ENCODE results near the gene TRIM40. TPM values are rescaled to one million over a fixed set of nuclear protein-coding genes. Genes with fewer than 3 reads are reported as not detected.

The TRIM40 gene
- total RNA-seq, 1 experiment from 2014 or later: not detected

DNA sequence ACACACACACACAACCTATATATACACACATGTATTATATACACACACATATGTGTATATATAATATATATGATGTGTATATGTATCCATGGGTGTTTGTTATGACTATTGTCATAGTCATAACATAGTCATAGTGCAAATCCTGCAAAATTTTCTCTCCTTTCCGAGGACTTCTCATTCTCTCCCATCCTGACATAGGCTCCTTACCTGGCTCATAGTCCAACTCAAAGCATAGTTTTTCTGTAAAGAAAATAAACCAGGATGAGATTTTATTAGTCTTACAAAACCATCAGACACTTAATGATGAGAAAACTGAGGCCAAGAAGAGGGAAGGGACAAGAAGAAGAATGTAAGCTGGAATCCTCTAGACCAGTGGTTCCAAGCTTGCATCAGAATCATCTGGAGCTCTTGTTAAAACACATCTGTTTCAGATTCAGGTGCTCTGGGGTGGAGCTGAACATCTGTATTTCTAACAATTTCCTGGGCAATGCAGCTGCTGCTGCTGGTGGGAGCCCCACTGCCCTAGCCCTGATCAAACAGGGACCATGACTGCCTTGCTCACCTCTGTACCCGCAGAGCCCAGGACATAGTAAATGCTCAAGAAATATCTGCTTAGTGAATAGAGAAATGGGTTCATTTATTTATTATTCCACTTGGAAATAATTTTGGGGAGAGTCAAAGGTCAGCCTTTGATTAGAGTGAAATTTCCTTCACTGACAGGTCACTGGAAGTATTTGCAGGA is 19.8 kb downstream of the TRIM40 start:
- H3K27ac Mint-ChIP-seq (ENCODE audit: unreplicated experiment): no peak overlapping the region
- POLR2A ChIA-PET: no interaction called here

DNA sequence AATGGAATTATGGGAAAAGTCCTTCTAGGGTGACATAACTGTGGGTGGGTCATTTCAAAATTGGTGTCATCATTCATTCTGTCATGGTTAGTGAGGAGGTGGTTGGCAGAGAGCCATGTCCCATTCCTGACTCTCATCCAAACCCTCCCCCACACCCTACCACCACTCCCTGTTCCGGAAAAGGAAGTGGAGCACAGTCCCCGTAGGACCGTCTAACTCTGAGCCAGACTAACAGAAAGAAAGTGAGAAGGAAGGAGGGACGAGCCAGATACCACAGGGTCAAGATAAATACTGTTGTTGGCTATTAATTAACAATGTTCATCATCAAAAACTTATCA is 20.3 kb downstream of the TRIM40 start:
- H3K4me3 Mint-ChIP-seq (ENCODE audit: unreplicated experiment): no peak overlapping the region
- H3K9me3 Mint-ChIP-seq (ENCODE audit: unreplicated experiment): no peaks in the 10 kb centered on the region
- TF ChIP-seq, protein P1, sequence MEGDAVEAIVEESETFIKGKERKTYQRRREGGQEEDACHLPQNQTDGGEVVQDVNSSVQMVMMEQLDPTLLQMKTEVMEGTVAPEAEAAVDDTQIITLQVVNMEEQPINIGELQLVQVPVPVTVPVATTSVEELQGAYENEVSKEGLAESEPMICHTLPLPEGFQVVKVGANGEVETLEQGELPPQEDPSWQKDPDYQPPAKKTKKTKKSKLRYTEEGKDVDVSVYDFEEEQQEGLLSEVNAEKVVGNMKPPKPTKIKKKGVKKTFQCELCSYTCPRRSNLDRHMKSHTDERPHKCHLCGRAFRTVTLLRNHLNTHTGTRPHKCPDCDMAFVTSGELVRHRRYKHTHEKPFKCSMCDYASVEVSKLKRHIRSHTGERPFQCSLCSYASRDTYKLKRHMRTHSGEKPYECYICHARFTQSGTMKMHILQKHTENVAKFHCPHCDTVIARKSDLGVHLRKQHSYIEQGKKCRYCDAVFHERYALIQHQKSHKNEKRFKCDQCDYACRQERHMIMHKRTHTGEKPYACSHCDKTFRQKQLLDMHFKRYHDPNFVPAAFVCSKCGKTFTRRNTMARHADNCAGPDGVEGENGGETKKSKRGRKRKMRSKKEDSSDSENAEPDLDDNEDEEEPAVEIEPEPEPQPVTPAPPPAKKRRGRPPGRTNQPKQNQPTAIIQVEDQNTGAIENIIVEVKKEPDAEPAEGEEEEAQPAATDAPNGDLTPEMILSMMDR (IDR thresholded peaks at IDR 0.05; ENCODE audit: insufficient read depth in 1 of 2, low read depth in 1 of 2, low read length in 1 of 2, severe bottlenecking in 1 of 2, unreplicated experiment in 1 of 2): no peak
- no peaks in the 10 kb centered on the region for H3K4me1 Mint-ChIP-seq (ENCODE audit: low read depth, unreplicated experiment)
- no TSS peak for BruUV-seq (replicated peaks)
- no peaks in the 10 kb centered on the region for H3K36me3 Mint-ChIP-seq (ENCODE audit: insufficient read depth, unreplicated experiment)
- H3K27ac Mint-ChIP-seq (ENCODE audit: unreplicated experiment): no peak overlapping the region
- Histone ChIP-seq H3K27me3 (replicated peaks; ENCODE audit: control insufficient read depth, insufficient read depth, low read length) (no peaks in the 10 kb centered on the region), H3K36me3 (ENCODE audit: control insufficient read depth, insufficient read depth, low read length) (no peaks in the 10 kb centered on the region), H3K9me3 (no peaks in the 10 kb centered on the region), H3K4me1 (no peaks in the 10 kb centered on the region; the same call in 1 of the 2 replicates), H3K4me3 (ENCODE audit: low read depth, low read length) (no peak overlapping the region)
- intact Hi-C loops (cut with micrococcal nuclease; ENCODE audit: unreplicated experiment): no loop called here
- DNase-seq: no peak
- ChIA-PET POLR2A (no interaction called here), CTCF (no interaction called here)
- no peaks in the 10 kb centered on the region for H3K27me3 Mint-ChIP-seq (ENCODE audit: insufficient read depth, unreplicated experiment)

More for the DNA sequence above, 19.8 kb downstream of the TRIM40 start:
- no peaks in the 10 kb centered on the region for H3K9me3 Mint-ChIP-seq (ENCODE audit: unreplicated experiment)
- intact Hi-C loops (cut with micrococcal nuclease; ENCODE audit: unreplicated experiment): no loop called here
- H3K27me3 Mint-ChIP-seq (ENCODE audit: insufficient read depth, unreplicated experiment): no peaks in the 10 kb centered on the region
- H3K9me3 ChIP-seq: no peaks in the 10 kb centered on the region
- TF ChIP-seq, protein P1 (IDR thresholded peaks at IDR 0.05; ENCODE audit: insufficient read depth in 1 of 2, low read depth in 1 of 2, low read length in 1 of 2, severe bottlenecking in 1 of 2, unreplicated experiment in 1 of 2): no peak
- no TSS peak for BruUV-seq (replicated peaks)
- H3K4me3 ChIP-seq (ENCODE audit: low read depth, low read length): no peak overlapping the region
- H3K36me3 Mint-ChIP-seq (ENCODE audit: insufficient read depth, unreplicated experiment): no peaks in the 10 kb centered on the region
- CTCF ChIA-PET: interaction anchor here (0.7 kb wide), 1 partner anchor 118 kb away, joined by 3 read pairs; no protein-coding TSS in a partner anchor
- no peak overlapping the region for H3K4me3 Mint-ChIP-seq (ENCODE audit: unreplicated experiment)
- DNase-seq: no peak
- H3K27me3 ChIP-seq (replicated peaks; ENCODE audit: control insufficient read depth, insufficient read depth, low read length): no peaks in the 10 kb centered on the region
- no peaks in the 10 kb centered on the region for H3K4me1 Mint-ChIP-seq (ENCODE audit: low read depth, unreplicated experiment)
- no peaks in the 10 kb centered on the region; the same call in 1 of the 2 replicates for H3K4me1 ChIP-seq
- H3K36me3 ChIP-seq (ENCODE audit: control insufficient read depth, insufficient read depth, low read length): no peaks in the 10 kb centered on the region

- H3K27ac Mint-ChIP-seq (ENCODE audit: unreplicated experiment): no peak overlapping the region
- ChIA-PET POLR2A (no interaction called here), CTCF (no interaction called here)
- no peak overlapping the region for H3K4me3 Mint-ChIP-seq (ENCODE audit: unreplicated experiment)
- H3K27me3 Mint-ChIP-seq (ENCODE audit: insufficient read depth, unreplicated experiment): no peaks in the 10 kb centered on the region
- DNase-seq: no peak
- Histone ChIP-seq H3K9me3 (no peaks in the 10 kb centered on the region), H3K4me1 (no peaks in the 10 kb centered on the region; the same call in 1 of the 2 replicates), H3K36me3 (ENCODE audit: control insufficient read depth, insufficient read depth, low read length) (no peaks in the 10 kb centered on the region), H3K4me3 (ENCODE audit: low read depth, low read length) (no peak overlapping the region), H3K27me3 (replicated peaks; ENCODE audit: control insufficient read depth, insufficient read depth, low read length) (no peaks in the 10 kb centered on the region)
- no peaks in the 10 kb centered on the region for H3K9me3 Mint-ChIP-seq (ENCODE audit: unreplicated experiment)
- BruUV-seq (replicated peaks): no TSS peak
- no peaks in the 10 kb centered on the region for H3K36me3 Mint-ChIP-seq (ENCODE audit: insufficient read depth, unreplicated experiment)
- no peaks in the 10 kb centered on the region for H3K4me1 Mint-ChIP-seq (ENCODE audit: low read depth, unreplicated experiment)
- TF ChIP-seq, protein P1 (IDR thresholded peaks at IDR 0.05; ENCODE audit: insufficient read depth in 1 of 2, low read depth in 1 of 2, low read length in 1 of 2, severe bottlenecking in 1 of 2, unreplicated experiment in 1 of 2): no peak
- intact Hi-C loops (cut with micrococcal nuclease; ENCODE audit: unreplicated experiment): no loop called here
Observed at GRCh38 chr6:30156774-30157173, 20.8 kb downstream of the TRIM40 start.

Measured in Caco-2 (cell line).